Measurements from ENCODE around the gene GARIN5B. TPM values are rescaled to one million over a fixed set of nuclear protein-coding genes. Genes with fewer than 3 reads are reported as not detected.
"Not testable (repeated sequence)": the region's sequence is repeated elsewhere in the genome, so short reads cannot be mapped to it uniquely, and the experiment has no call there.

The GARIN5B gene
- total RNA-seq, 1 donor from 2014 or later, result not detected

- Mint-ChIP-seq H3K27ac (ENCODE audit: unreplicated experiment) (no peak overlapping the region), H3K4me1 (ENCODE audit: unreplicated experiment) (peaks cover 14% of the 10 kb centered on the region), H3K36me3 (ENCODE audit: low read depth, unreplicated experiment) (peaks cover 31% of the 10 kb centered on the region), H3K27me3 (ENCODE audit: unreplicated experiment) (peaks cover 13% of the 10 kb centered on the region), H3K4me3 (ENCODE audit: unreplicated experiment) (peak overlapping the region; percentile 83), H3K9me3 (ENCODE audit: unreplicated experiment) (peaks cover 9% of the 10 kb centered on the region)
- TF ChIP-seq CTCF (IDR thresholded peaks at IDR 0.05; ENCODE audit: unreplicated experiment), result no peak
- peak; percentile 22 for DNase-seq (ENCODE audit: low spot score)
Measured at GRCh38 chr19:55406826-55407549, 43.9 kb upstream of the GARIN5B start.

- H3K27me3 Mint-ChIP-seq (ENCODE audit: unreplicated experiment), result peaks cover 16% of the 10 kb centered on the region
- DNase-seq (ENCODE audit: low spot score), result no peak
- TF ChIP-seq CTCF (IDR thresholded peaks at IDR 0.05; ENCODE audit: unreplicated experiment), result no peak
- peak overlapping the region; percentile 16 for H3K27ac Mint-ChIP-seq (ENCODE audit: unreplicated experiment)
- peak overlapping the region; percentile 83 for H3K4me3 Mint-ChIP-seq (ENCODE audit: unreplicated experiment)
- H3K4me1 Mint-ChIP-seq (ENCODE audit: unreplicated experiment), result peaks cover 14% of the 10 kb centered on the region
- peaks cover 34% of the 10 kb centered on the region for H3K36me3 Mint-ChIP-seq (ENCODE audit: low read depth, unreplicated experiment)
- peaks cover 9% of the 10 kb centered on the region for H3K9me3 Mint-ChIP-seq (ENCODE audit: unreplicated experiment)
Measured at GRCh38 chr19:55406091-55406825, 43.2 kb upstream of the GARIN5B start.

- peak overlapping the region; percentile 83 for H3K4me3 Mint-ChIP-seq (ENCODE audit: unreplicated experiment)
- H3K27me3 Mint-ChIP-seq (ENCODE audit: unreplicated experiment), result peaks cover 16% of the 10 kb centered on the region
- no peak for DNase-seq (ENCODE audit: low spot score)
- TF ChIP-seq CTCF (IDR thresholded peaks at IDR 0.05; ENCODE audit: unreplicated experiment), result no peak
- peaks cover 9% of the 10 kb centered on the region for H3K9me3 Mint-ChIP-seq (ENCODE audit: unreplicated experiment)
- peaks cover 14% of the 10 kb centered on the region for H3K4me1 Mint-ChIP-seq (ENCODE audit: unreplicated experiment)
- H3K27ac Mint-ChIP-seq (ENCODE audit: unreplicated experiment), result peak overlapping the region; percentile 16
- H3K36me3 Mint-ChIP-seq (ENCODE audit: low read depth, unreplicated experiment), result peaks cover 37% of the 10 kb centered on the region
Measured at GRCh38 chr19:55405638-55406037, 42.6 kb upstream of the GARIN5B start.

GRCh38 chr19:55402509-55402908 lies 39.4 kb upstream of the GARIN5B start:
- Mint-ChIP-seq H3K27ac (ENCODE audit: unreplicated experiment) (no peak overlapping the region), H3K36me3 (ENCODE audit: low read depth, unreplicated experiment) (peaks cover 31% of the 10 kb centered on the region)
- no peak for DNase-seq (ENCODE audit: low spot score)

GRCh38 chr19:55401390-55401789 lies 38.3 kb upstream of the GARIN5B start:
- not testable (repeated sequence) for DNase-seq (ENCODE audit: low spot score); H3K27ac Mint-ChIP-seq (ENCODE audit: unreplicated experiment); H3K9me3 Mint-ChIP-seq (ENCODE audit: unreplicated experiment); H3K27me3 Mint-ChIP-seq (ENCODE audit: unreplicated experiment); H3K4me3 Mint-ChIP-seq (ENCODE audit: unreplicated experiment)
- Mint-ChIP-seq H3K4me1 (ENCODE audit: unreplicated experiment) (peaks cover 10% of the 10 kb centered on the region), H3K36me3 (ENCODE audit: low read depth, unreplicated experiment) (peaks cover 30% of the 10 kb centered on the region)

More at GRCh38 chr19:55402509-55402908, 39.4 kb upstream of the GARIN5B start:
- no peak for TF ChIP-seq CTCF (IDR thresholded peaks at IDR 0.05; ENCODE audit: unreplicated experiment)
- peaks cover 9% of the 10 kb centered on the region for H3K27me3 Mint-ChIP-seq (ENCODE audit: unreplicated experiment)
- H3K4me1 Mint-ChIP-seq (ENCODE audit: unreplicated experiment), result peaks cover 14% of the 10 kb centered on the region
- no peak overlapping the region for H3K4me3 Mint-ChIP-seq (ENCODE audit: unreplicated experiment)
- no peaks in the 10 kb centered on the region for H3K9me3 Mint-ChIP-seq (ENCODE audit: unreplicated experiment)
